NCI-H2107 treated with DMSO at 0.1 percent for 48 hours (cell line): ENCODE data around the gene ARHGAP15.

Experiments used
- DNase-seq: peaks from one replicate; lab custom pipeline; 2025; ENCODE audit not compliant: unreplicated experiment; lab: John Stamatoyannopoulos, UW

The ARHGAP15 gene

DNA sequence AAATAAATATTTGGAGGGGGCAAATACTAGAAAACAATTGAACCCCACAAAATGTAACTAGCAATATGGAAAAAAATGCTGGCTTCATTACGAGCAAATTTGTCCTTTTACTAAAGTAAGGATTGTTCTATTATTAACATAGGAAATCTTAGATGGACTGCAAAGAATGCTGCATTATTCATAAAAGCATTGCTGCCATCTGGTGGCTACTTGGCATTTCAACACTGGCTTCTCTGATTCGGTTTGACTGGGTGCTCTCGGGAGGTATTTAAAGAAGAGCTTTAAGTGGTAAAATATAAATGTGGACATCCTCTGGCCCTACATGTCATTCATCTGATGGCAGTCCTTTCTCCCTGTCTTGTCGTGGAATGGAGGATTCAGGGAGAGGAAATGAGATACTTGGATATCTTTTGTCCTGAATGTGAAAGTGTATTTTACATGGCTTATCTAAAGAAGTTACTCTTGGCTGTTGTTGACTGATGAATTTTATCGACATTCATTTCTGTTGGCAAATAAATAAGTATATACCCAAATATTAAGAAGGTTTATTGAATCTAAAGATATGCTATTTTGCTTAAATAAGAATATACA, 130.2 kb downstream of the ARHGAP15 start:
- peak; percentile 53 for DNase-seq

DNA sequence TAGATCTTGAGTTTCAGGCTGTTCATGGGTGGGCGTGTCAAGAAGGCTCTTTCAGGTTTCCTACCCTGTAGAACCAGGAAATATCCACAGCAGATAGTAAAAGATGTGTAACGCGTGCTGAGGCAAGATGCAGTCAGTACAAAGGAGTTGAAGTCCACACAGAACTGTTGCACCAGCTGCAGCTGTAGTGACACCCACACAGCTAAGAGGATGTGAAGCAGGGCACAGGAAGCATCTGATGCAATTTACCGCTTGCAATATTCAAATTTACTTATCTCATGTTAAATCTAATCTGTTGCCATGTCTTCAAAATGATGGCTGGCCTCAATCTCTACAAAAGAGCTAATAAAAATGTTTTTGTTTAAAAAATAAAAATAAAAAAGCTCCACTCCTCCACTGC, 132.8 kb downstream of the ARHGAP15 start:
- no peak for DNase-seq

GRCh38 chr2:143262389-143262788, 133.2 kb downstream of the ARHGAP15 start:
- DNase-seq = no peak

DNA sequence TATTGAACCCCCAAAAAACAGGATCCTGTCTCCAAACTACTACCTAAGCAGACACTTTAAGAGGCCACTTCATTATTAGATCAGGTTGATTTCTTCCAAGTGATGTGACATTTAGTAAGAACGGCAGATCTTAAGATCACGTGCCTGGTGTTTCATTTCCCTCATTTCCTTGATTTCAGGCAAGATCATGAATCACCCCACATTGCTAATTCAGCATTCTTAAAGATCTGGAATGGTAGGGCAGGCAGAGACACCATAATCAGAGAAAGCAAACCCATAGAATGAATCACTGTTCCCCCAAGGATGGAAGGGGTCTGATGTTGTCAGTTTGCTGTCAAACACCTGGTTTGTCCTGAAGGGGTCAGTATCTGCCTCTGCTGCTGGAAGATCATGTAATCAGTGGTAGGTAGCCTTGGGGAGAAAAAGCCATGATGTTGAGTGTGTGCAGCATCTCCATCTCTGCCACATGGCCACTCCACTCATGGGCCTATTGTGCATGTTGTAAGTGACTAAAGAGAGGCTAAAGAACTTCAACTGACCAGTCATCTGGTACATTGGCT, 133.9 kb downstream of the ARHGAP15 start:
- DNase-seq = no peak

DNA sequence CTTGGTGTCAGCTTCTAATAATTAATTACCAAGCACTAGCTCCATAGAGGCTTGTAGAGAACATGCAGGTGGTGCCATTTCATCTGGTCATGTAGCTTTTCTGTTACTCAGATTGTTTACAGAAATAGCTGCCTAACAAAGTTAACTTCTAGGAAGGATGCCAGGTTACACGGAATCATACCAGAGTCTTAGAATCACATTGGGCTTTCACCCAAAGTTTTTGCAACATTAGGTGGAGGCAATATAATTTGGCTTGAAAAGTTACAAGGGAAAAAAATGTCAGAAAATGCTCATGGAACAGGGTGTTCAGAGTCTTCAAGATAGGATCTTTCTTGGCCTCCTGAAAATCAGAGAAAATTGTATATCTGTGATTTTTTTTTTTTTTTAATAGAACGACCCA, 135.6 kb downstream of the ARHGAP15 start:
- no peak for DNase-seq

DNA sequence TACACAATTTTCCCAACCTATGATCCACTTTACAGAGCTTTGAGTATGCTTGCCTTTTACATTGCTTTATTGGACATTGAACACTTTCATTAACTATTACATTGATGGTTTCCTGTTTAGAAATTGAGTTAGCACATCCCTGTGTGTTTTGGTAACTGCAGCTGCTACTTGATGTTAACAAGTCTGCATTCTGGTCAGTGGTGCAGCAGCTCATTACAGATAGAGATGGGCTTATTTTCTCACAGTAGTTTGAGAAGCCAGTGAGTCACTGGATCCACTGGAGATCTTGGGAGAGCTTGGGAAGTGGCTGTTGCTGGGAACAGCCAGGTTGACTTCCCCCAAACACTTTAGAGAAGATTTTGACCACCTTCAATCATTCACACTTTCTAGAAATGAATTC, 150.5 kb downstream of the ARHGAP15 start:
- DNase-seq = no peak

DNA sequence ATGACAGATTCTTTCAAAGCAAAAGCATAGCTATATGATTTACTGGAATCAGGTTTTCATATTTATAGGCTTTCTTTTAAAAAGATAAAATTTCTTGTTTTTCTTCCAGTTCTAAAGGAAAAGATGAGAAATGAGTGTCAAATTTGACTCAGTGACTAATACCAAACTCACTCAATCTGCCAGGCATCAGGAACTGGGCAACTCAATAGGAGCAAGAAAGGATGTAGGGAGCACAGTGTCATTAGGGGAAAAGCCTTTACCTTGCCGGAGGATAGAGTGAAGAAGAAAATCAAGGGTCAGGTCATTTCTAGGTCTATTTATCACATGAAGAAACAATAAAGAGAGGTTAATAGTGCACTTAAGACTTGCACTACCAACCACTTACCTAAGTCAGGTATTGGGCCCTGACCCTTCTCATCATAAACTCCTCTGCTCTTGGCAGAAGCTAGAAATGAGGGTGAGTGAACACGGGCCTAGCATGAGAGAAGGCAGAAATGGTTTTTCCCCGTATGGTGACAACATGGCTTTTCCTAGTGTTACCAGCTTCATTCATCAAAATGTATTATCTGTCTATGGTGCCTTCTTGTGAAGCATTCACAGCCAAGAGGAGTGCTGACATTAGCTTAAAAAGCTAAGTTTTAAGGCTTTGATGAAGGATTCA, 151.0 kb downstream of the ARHGAP15 start:
- DNase-seq = no peak

- no peak for DNase-seq
These were observed 153.5 kb downstream of the ARHGAP15 start for GRCh38 chr2:143282684-143283083.

- no peak for DNase-seq
These were observed 155.0 kb downstream of the ARHGAP15 start for GRCh38 chr2:143284087-143284675.

DNA sequence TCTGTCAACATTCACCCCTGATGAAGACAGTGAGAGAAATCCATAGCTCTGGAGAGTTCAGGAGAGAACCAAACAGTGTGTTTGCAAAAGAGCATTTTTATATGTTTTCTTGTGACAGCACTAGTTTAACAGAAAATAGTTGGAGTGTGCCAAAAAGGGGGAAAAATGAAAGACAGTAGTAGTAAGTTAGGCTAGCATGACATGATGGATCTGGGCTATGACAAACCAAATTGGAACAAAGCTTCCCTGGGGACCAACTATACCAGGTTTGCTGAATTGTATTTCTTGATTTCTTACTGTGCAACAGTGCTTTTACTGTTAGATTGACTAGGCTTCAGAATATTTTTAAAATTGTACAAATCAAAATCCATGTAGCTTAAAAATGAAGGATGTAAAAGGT, 159.8 kb downstream of the ARHGAP15 start:
- DNase-seq = no peak

DNA sequence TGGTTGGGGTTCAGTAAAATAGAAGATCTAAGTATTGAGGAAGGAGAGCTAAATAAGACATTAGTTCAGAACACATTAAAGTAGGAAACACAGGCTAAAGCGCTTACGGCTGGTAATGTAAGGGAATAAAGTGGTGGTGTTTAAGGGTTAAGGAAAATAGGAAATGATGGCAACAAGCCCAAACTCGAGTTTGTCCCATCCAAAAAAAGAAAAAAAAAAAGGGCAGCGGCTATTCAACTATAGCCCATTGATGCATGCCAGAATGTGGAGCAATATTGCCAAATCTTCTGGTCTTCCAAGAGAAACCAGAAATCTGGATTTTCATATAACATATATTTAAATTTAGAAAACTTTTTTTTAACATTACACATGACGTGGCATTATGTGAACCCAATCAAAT, 161.0 kb downstream of the ARHGAP15 start:
- DNase-seq = no peak

- no peak for DNase-seq
These were observed 164.8 kb downstream of the ARHGAP15 start for GRCh38 chr2:143294068-143294467.

DNA sequence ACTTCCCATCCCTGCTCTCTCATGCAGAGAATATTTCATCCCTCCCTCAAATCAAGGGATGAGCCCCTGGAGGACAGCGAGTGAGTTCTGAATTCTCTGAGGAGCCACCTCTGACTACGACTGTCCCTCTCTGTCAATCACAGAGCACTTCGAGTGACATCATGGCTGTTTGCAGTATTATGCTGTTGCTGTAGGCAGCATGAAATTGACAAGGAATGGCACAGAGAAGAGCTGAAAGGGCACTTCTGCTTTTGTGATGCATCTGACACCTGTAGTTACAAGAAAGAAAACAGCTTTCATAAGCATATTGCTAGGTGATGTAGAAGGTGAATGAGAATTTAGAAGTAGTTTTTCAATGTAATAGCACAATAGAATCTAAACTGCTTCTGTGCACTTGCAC, 166.9 kb downstream of the ARHGAP15 start:
- no peak for DNase-seq

- DNase-seq = no peak
These were observed 168.0 kb downstream of the ARHGAP15 start for GRCh38 chr2:143297182-143297581.

DNA sequence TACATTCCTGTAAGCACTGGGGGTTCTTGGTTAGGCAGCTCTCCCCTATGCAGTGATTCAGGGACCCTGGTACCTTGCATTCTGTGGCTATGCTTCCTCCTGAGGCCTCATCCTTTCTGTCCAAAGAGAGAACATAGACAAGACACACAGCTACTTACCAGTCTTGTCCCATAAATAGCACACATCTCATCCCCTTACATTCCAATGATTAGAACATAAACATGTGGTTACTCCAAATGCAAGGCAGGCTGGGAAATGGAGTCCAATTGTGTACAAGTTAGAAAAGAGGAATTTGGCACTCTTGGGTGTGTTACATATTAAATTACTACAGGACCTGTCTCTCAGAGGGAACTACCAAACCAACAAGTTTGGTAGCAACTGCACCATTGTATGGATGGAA, 171.3 kb downstream of the ARHGAP15 start:
- no peak for DNase-seq

GRCh38 chr2:143311426-143311825, 182.2 kb downstream of the ARHGAP15 start:
- DNase-seq = no peak

GRCh38 chr2:143312441-143312840, 183.2 kb downstream of the ARHGAP15 start:
- DNase-seq = no peak

DNA sequence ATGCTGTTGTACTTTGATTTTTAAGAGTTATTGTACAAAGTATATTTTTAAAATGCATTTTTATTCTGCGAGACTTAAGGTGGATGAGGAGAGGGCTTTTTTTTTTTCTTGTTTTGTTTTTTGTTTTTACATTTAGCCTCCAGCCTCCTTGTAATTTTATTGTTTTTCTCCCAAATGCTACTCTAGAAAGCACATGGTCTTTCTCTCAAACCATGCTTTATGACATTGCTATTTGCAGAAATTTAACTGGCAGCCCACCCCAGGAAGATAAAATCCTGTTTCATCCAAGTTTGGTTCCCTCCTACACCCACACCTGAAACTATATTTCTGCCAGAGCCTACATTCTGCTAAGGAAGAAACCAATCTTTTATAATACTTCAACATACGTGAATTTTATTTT, 184.6 kb downstream of the ARHGAP15 start:
- no peak for DNase-seq

- no peak for DNase-seq
These were observed 192.8 kb downstream of the ARHGAP15 start for GRCh38 chr2:143321994-143322393.

DNA sequence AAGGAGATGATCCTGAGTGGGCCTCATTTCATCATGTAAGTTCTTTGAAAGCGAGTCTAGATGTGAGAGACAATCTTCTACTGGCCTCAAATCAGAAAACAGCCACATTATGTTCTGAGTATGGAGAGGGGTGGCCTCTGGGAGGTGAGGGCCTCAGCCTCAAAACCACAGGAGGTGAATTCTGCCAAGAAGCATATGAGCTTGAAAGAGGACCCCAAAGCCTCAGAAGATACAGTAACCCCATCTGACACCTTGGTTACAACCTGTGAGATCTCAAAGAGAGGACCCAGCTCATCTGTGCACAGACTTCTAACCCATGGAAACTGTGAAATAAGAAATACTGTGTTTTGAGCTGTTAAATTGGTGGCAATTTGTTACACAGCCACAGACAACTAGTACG, 200.1 kb downstream of the ARHGAP15 start:
- no peak for DNase-seq

DNA sequence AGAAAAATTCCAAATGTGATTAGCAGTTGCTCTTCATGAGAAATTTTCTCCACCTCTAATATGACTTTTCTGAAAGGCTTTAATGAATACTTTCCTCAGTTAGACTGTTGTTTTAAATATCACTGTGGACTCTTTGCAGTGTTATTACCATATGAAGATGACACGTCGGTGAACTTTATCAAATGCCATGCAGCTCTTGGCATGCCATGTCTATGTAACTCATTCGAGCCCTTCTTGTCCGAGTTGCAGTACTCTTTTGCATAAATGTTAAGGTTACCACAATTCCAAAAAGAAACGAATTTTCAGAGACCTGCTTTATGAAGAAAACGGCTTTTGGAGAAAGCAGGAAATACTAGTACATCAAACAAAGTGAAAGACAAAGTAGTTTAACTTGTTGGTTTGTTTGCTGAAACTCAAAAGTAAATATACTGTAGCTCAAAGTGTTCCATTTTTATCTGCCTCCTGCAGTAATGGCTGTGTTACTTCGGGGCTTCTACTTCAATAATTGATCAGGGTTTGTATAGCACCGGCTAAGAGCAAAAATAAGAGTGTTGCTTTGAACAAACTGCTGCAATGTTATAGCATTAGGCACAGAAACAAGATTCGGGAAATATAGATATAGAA, 204.1 kb downstream of the ARHGAP15 start:
- no peak for DNase-seq

- DNase-seq = no peak
These were observed 204.6 kb downstream of the ARHGAP15 start for GRCh38 chr2:143333847-143334246.
